HepG2 (cell line): ENCODE results near the gene HDAC4. TPM values are rescaled to one million over a fixed set of nuclear protein-coding genes. Genes with fewer than 3 reads are reported as not detected.

Experiments used
- GATA4 ChIP-seq: sonication (generic); IDR thresholded peaks from 2 replicates; pipeline ENCODE4 v1.6.1; 2016; ENCODE audit warnings: antibody characterized with exemption, low read depth, borderline replicate concordance
- NR2F1 ChIP-seq, 2 experiments: fragments of 450-650 bp in 1 of 2; formaldehyde crosslinking in 1 of 2; IDR thresholded peaks; 2 replicates each; pipeline versions ENCODE4 v1.5.0 to v1.6.1; 2016 to 2020; ENCODE audit warnings: mild to moderate bottlenecking in 1 of 2, missing compliant biosample characterization in 1 of 2, missing genetic modification reagents in 1 of 2, moderate library complexity in 1 of 2
- SMC3 ChIP-seq: IDR thresholded peaks from 2 replicates; pipeline ENCODE4 v1.6.1; 2011; ENCODE audit warnings: low read length, improper control_type of control experiment
- ZC3H4 ChIP-seq: sonication (generic); formaldehyde crosslinking; IDR thresholded peaks from 2 replicates; pipeline ENCODE4 v1.4.0; 2020; ENCODE audit warnings: missing genetic modification reagents, borderline replicate concordance
- ZNF235 ChIP-seq: sonication (generic); formaldehyde crosslinking; IDR thresholded peaks from 2 replicates; pipeline ENCODE4 v1.8.1; 2023; ENCODE audit warnings: mild to moderate bottlenecking, missing genetic modification reagents, borderline replicate concordance
- ZNF616 ChIP-seq: sonication (generic); formaldehyde crosslinking; IDR thresholded peaks from 2 replicates; pipeline ENCODE4 v1.5.0; 2020; ENCODE audit warnings: low read depth, mild to moderate bottlenecking, missing genetic modification reagents
- ZNF670 ChIP-seq: sonication (generic); formaldehyde crosslinking; IDR thresholded peaks from 2 replicates; pipeline ENCODE4 v1.8.0; 2022; ENCODE audit warnings: mild to moderate bottlenecking, missing genetic modification reagents, borderline replicate concordance
- ZNF83 ChIP-seq: sonication (generic); formaldehyde crosslinking; IDR thresholded peaks from 2 replicates; pipeline ENCODE4 v1.4.0; 2020; ENCODE audit warnings: missing genetic modification reagents, mild to moderate bottlenecking, borderline replicate concordance
- polyA plus RNA-seq, 8 experiments: library from polyadenylated mRNA; depleted of rRNA in 3 of 8; stranded (reverse) in 7 of 8; unstranded in 1 of 8; fragments of >200 nt; fragmentation: Illumina TruSeq in 4 of 8; extraction: Trizol in 4 of 8; gene quantifications; 2 replicates each; pipeline versions ENCODE4 v1.2.1 to v1.2.3, GENCODE V29; 2011 to 2016; ENCODE audit warnings: low read depth in 4 of 8, missing spikeins in 1 of 8, mixed read lengths in 1 of 8; ENCODE audit not compliant: insufficient read depth in 1 of 8
- total RNA-seq, 5 experiments: library from RNA; depleted of rRNA; stranded (reverse); fragments of >200 nt; fragmentation: Illumina TruSeq; extraction: Trizol; gene quantifications; 2 replicates each; pipeline ENCODE4 v1.2.3, GENCODE V29; 2016; ENCODE audit warnings: low read depth in 1 of 5
- TF ChIP-seq, protein P1 (sequence below): sonication (generic); formaldehyde crosslinking; IDR thresholded peaks from 2 replicates; pipeline ENCODE4 v1.4.0; 2020; ENCODE audit warnings: mild to moderate bottlenecking, missing genetic modification reagents
- TF ChIP-seq, protein P2 (sequence below): sonication (generic); formaldehyde crosslinking; IDR thresholded peaks from 2 replicates; pipeline ENCODE4 v1.5.0; 2020; ENCODE audit warnings: mild to moderate bottlenecking, missing genetic modification reagents, borderline replicate concordance
- TF ChIP-seq, protein P3 (sequence below): IDR thresholded peaks from 2 replicates; pipeline ENCODE4 v1.6.1; 2016; ENCODE audit warnings: missing compliant biosample characterization, missing genetic modification reagents, borderline replicate concordance

Gene HDAC4
- total and polyA plus RNA-seq, 2 of the 13 experiments (the other 11 are each of a cell fraction or from before 2014, with no cell fraction given): 10.1 to 11.5 TPM

DNA sequence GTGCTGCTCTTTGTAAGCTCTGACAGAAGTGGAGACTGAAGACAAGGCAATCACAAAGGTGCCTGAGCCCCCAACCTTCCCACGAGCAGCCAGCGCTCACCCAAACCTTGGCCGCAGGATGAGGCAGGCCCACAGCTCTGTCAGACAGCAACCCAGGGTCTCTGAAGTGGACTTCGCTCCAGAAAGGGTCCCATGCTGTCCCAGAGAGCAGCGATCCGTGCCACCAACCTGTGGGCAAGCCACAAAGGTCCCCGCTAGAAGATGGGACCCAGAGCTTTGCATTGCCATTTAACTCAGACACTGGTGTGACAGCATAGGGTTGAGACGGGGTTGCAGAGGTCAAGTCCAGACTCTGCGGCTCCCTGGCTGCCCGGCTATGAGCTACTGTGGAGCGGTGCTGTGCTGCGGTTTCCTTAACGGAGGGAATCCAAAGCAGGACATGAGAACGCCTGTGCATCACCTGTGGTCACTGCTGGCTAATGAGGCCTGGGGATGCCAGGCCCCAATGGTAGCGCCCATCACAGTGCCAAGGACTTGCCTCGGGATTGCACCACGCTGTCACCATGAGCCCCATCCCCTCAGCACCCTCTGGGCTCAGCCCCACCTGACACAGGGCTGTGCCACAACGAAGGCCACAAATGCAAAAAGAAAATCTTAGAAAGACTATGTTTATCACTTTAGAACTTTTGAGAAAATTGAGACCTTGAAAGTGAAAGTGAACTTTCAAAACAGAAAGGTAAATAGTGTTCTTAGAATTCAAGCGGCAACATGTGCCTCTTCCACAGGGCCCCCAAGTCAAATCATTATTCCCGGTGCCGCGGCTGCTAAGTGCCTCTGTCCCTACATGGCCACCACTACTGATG, 103.4 kb downstream of the HDAC4 start (continued):
- TF ChIP-seq, protein P1, sequence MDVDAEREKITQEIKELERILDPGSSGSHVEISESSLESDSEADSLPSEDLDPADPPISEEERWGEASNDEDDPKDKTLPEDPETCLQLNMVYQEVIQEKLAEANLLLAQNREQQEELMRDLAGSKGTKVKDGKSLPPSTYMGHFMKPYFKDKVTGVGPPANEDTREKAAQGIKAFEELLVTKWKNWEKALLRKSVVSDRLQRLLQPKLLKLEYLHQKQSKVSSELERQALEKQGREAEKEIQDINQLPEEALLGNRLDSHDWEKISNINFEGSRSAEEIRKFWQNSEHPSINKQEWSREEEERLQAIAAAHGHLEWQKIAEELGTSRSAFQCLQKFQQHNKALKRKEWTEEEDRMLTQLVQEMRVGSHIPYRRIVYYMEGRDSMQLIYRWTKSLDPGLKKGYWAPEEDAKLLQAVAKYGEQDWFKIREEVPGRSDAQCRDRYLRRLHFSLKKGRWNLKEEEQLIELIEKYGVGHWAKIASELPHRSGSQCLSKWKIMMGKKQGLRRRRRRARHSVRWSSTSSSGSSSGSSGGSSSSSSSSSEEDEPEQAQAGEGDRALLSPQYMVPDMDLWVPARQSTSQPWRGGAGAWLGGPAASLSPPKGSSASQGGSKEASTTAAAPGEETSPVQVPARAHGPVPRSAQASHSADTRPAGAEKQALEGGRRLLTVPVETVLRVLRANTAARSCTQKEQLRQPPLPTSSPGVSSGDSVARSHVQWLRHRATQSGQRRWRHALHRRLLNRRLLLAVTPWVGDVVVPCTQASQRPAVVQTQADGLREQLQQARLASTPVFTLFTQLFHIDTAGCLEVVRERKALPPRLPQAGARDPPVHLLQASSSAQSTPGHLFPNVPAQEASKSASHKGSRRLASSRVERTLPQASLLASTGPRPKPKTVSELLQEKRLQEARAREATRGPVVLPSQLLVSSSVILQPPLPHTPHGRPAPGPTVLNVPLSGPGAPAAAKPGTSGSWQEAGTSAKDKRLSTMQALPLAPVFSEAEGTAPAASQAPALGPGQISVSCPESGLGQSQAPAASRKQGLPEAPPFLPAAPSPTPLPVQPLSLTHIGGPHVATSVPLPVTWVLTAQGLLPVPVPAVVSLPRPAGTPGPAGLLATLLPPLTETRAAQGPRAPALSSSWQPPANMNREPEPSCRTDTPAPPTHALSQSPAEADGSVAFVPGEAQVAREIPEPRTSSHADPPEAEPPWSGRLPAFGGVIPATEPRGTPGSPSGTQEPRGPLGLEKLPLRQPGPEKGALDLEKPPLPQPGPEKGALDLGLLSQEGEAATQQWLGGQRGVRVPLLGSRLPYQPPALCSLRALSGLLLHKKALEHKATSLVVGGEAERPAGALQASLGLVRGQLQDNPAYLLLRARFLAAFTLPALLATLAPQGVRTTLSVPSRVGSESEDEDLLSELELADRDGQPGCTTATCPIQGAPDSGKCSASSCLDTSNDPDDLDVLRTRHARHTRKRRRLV (CRISPR knock-in tag): no peak
- TF ChIP-seq ZNF235 (CRISPR knock-in tag): no peak
- no peak for TF ChIP-seq ZNF670 (CRISPR knock-in tag)
- TF ChIP-seq, protein P2, sequence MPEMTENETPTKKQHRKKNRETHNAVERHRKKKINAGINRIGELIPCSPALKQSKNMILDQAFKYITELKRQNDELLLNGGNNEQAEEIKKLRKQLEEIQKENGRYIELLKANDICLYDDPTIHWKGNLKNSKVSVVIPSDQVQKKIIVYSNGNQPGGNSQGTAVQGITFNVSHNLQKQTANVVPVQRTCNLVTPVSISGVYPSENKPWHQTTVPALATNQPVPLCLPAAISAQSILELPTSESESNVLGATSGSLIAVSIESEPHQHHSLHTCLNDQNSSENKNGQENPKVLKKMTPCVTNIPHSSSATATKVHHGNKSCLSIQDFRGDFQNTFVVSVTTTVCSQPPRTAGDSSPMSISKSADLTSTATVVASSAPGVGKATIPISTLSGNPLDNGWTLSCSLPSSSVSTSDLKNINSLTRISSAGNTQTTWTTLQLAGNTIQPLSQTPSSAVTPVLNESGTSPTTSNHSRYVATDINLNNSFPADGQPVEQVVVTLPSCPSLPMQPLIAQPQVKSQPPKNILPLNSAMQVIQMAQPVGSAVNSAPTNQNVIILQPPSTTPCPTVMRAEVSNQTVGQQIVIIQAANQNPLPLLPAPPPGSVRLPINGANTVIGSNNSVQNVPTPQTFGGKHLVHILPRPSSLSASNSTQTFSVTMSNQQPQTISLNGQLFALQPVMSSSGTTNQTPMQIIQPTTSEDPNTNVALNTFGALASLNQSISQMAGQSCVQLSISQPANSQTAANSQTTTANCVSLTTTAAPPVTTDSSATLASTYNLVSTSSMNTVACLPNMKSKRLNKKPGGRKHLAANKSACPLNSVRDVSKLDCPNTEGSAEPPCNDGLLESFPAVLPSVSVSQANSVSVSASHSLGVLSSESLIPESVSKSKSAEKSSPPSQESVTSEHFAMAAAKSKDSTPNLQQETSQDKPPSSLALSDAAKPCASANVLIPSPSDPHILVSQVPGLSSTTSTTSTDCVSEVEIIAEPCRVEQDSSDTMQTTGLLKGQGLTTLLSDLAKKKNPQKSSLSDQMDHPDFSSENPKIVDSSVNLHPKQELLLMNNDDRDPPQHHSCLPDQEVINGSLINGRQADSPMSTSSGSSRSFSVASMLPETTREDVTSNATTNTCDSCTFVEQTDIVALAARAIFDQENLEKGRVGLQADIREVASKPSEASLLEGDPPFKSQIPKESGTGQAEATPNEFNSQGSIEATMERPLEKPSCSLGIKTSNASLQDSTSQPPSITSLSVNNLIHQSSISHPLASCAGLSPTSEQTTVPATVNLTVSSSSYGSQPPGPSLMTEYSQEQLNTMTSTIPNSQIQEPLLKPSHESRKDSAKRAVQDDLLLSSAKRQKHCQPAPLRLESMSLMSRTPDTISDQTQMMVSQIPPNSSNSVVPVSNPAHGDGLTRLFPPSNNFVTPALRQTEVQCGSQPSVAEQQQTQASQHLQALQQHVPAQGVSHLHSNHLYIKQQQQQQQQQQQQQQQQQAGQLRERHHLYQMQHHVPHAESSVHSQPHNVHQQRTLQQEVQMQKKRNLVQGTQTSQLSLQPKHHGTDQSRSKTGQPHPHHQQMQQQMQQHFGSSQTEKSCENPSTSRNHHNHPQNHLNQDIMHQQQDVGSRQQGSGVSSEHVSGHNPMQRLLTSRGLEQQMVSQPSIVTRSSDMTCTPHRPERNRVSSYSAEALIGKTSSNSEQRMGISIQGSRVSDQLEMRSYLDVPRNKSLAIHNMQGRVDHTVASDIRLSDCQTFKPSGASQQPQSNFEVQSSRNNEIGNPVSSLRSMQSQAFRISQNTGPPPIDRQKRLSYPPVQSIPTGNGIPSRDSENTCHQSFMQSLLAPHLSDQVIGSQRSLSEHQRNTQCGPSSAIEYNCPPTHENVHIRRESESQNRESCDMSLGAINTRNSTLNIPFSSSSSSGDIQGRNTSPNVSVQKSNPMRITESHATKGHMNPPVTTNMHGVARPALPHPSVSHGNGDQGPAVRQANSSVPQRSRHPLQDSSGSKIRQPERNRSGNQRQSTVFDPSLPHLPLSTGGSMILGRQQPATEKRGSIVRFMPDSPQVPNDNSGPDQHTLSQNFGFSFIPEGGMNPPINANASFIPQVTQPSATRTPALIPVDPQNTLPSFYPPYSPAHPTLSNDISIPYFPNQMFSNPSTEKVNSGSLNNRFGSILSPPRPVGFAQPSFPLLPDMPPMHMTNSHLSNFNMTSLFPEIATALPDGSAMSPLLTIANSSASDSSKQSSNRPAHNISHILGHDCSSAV: no peak
- TF ChIP-seq, protein P3, sequence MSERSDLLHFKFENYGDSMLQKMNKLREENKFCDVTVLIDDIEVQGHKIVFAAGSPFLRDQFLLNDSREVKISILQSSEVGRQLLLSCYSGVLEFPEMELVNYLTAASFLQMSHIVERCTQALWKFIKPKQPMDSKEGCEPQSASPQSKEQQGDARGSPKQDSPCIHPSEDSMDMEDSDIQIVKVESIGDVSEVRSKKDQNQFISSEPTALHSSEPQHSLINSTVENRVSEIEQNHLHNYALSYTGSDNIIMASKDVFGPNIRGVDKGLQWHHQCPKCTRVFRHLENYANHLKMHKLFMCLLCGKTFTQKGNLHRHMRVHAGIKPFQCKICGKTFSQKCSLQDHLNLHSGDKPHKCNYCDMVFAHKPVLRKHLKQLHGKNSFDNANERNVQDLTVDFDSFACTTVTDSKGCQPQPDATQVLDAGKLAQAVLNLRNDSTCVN: no peak
- no peak for TF ChIP-seq ZNF616 (CRISPR knock-in tag)
- no peak for TF ChIP-seq ZNF83 (CRISPR knock-in tag)
- no peak for TF ChIP-seq GATA4
- no peak for TF ChIP-seq ZC3H4 (CRISPR knock-in tag)
- peak; percentile 43 to 69; a peak in 2 of 4 replicates for TF ChIP-seq NR2F1 (CRISPR knock-in tag; IDR thresholded peaks at IDR 0.05)
- TF ChIP-seq SMC3: no peak
